Suprapubic skin (tissue), 4 donors: ENCODE results near the gene MAPKAPK2.

Experiments used
- EP300 ChIP-seq: sonication (generic); formaldehyde crosslinking; IDR thresholded peaks from one replicate; pipeline ENCODE4 v1.6.1; 2017; ENCODE audit warnings: antibody characterized with exemption
- POLR2A ChIP-seq, 2 donors: fragments of 450-650 bp; IDR thresholded peaks; one replicate each; pipeline ENCODE4 v1.6.1; 2017; ENCODE audit warnings: antibody characterized with exemption in 2 of 2, mild to moderate bottlenecking in 2 of 2, moderate library complexity in 2 of 2
- POLR2AphosphoS5 ChIP-seq, 3 donors: sonication (generic); formaldehyde crosslinking; IDR thresholded peaks; one replicate each; pipeline ENCODE4 v1.6.1; 2017; ENCODE audit warnings: antibody characterized with exemption in 3 of 3
- TF ChIP-seq, protein P1 (sequence below), 2 donors: fragments of 200-600 bp in 1 of 2; fragments of 450-650 bp in 1 of 2; sonication (generic) in 1 of 2; IDR thresholded peaks; one replicate each; pipeline ENCODE4 v1.5.1; 2016 to 2019; ENCODE audit warnings: antibody characterized with exemption in 2 of 2, mild to moderate bottlenecking in 1 of 2, moderate library complexity in 1 of 2

DNA sequence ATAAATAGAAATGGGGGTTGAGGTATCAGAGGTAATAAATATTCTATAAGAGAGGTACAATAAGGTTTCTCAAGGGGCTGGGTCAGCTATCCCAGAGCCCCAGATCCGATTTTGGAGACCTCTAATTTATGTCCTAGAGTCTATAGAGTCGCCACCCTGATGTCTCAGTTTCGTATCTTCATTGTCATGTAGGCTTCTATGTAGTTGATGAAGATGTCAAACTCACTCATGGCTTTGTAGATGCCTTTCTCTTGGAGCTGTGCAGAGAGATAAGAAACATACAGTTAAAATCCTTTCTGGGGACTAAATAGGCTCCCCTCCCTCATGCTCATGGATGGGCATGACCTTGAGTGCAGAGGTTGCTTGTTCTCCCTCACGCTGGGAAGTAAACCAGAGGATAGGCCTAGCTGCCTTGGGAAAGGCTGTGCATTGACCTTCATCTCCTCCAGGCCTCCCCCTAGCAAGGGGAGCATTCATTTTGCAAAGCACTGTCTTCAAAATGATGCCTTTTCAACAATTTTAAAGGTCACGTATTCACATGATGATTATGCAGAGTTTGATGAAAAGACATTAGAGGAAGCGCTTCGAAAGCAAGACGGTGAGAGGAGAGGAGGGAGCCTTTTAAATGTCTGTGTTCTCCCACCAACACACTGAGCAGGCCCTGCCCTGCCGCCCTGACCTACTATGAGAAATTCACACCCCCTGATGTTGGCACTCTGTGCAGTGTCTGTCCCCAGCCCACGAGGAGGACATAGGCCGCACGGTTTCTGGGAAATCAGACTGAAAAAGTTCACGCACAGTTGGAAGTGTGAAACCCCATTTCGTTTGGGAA, 84.0 kb downstream of the MAPKAPK2 start:
- TF ChIP-seq POLR2AphosphoS5 (IDR thresholded peaks at IDR 0.05) (no peak), POLR2A (IDR thresholded peaks at IDR 0.05) (no peak), EP300 (no peak)
- TF ChIP-seq, protein P1, sequence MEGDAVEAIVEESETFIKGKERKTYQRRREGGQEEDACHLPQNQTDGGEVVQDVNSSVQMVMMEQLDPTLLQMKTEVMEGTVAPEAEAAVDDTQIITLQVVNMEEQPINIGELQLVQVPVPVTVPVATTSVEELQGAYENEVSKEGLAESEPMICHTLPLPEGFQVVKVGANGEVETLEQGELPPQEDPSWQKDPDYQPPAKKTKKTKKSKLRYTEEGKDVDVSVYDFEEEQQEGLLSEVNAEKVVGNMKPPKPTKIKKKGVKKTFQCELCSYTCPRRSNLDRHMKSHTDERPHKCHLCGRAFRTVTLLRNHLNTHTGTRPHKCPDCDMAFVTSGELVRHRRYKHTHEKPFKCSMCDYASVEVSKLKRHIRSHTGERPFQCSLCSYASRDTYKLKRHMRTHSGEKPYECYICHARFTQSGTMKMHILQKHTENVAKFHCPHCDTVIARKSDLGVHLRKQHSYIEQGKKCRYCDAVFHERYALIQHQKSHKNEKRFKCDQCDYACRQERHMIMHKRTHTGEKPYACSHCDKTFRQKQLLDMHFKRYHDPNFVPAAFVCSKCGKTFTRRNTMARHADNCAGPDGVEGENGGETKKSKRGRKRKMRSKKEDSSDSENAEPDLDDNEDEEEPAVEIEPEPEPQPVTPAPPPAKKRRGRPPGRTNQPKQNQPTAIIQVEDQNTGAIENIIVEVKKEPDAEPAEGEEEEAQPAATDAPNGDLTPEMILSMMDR (IDR thresholded peaks at IDR 0.05): no peak
